Stimulated activated CD4-positive, alpha-beta T cell treated with anti-CD3 and anti-CD28 coated beads, Interleukin-1b, Interleukin-23, amount 100 ng/mL, for 48 hours (primary cell): ENCODE data around the gene TMEM222.
A peak's percentile ranks its signal among the peaks of the same experiment; 100 is the strongest.

Source experiments
- DNase-seq: peaks from one replicate; pipeline ENCODE4 v3.0.0-alpha.2; 2020

Gene TMEM222

GRCh38 chr1:27360159-27361043 is 38.4 kb downstream of the TMEM222 start:
- DNase-seq, result peak; percentile 27

DNA sequence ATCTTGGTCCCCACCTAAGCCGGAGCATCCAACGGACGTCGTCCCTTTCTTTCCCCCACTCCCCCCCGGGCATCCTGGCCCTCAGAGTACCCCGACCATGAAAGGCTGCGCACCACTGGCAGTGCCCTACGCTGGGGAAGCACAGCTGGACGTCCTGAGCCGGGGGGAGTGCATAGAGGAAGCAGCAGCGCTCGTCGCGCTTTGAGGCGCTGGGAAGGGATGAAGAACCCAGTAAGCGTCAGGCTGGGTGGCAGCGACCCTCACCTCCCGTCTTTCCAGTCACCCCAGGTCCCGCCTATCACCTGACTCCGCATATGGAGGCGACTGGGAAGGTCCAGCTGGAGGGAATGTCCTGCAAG is 39.1 kb downstream of the TMEM222 start:
- no peak for DNase-seq

GRCh38 chr1:27361553-27361952 is 39.6 kb downstream of the TMEM222 start:
- DNase-seq, result no peak

- no peak for DNase-seq
Measured at GRCh38 chr1:27363766-27364695, 42.1 kb downstream of the TMEM222 start.

GRCh38 chr1:27364696-27365371 is 42.9 kb downstream of the TMEM222 start:
- no peak for DNase-seq

DNA sequence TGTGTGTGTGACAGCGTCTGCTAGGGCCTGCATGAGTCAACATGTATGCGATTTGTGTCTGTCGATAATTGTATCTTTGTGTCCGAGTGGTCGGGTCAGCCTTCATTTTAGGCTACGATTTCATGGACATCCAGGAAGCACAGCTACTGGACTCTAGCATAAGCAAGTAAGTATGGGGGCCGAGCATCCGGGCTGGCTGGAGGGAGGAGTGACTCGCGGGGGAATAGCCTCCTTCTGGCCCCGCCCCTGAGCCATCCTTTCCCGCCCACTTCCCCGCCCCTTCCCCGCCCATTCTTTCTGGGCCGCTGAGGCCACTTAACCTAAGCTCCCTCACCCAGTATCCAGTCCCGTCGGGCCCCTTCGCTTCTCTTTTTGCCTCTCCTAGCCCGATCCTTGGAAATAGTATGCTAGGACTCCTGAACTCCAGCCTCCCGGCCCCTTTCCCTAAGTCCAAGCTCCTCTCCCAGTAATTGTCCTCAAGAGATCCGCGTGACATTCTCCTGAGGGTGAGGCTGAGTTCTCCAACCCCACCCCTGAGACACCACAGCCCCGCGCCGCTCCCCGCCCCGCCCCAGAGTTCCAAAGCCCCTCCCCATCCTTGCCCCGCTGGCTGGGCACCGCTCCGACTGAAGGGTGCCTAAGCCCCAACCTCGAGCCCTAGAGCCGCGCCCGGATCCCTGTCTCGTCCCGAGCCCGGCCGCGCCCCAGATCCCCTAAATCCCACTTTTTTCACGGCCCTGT is 43.6 kb downstream of the TMEM222 start:
- DNase-seq, result peak; percentile 76

GRCh38 chr1:27366113-27366410 is 44.1 kb downstream of the TMEM222 start:
- peak; percentile 84 for DNase-seq

GRCh38 chr1:27366411-27367159 is 44.6 kb downstream of the TMEM222 start, which contains the start of gene MAP3K6:
TSS of gene MAP3K6 (minus strand) at chr1:27366961. CDS start at chr1:27366597, 364 bp downstream.
- peak; percentile 65 for DNase-seq

- DNase-seq, result no peak
Measured at GRCh38 chr1:27367160-27367650, 45.2 kb downstream of the TMEM222 start.

DNA sequence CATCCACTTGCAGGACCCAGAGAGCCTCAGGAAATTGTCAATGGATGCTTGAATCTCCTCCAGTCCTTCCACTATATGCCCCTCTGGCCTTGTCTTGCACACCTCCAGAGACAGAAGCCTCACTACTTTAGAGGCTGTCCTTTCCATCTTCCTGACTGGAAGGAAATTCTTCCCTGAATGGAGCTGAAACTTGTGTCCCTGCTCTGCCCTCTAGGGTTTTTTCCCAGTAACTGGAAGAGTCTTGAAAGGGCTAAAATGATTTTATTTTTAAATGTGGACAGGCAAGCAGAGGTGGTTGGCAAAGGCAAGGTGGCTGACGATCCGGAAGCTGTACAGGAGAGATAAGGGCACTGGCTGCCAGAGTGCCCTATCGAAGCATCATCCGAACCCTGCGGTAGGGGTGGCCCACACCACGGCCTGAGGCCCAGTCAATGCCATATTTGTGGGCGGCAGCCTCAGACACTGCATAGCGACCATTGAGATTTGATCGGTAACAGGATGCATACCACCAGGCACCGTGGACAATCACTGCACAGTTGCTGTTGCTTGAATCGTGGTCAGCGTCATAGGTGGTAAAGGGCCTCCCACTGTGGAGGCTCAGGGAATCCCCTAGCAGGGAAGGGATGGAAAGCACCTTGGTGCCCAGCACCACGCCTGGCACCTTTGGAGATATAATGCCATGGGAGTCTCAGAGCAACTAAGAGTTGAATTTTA is 47.1 kb downstream of the TMEM222 start:
- DNase-seq, result no peak

GRCh38 chr1:27372022-27372807 is 50.3 kb downstream of the TMEM222 start:
- no peak for DNase-seq

DNA sequence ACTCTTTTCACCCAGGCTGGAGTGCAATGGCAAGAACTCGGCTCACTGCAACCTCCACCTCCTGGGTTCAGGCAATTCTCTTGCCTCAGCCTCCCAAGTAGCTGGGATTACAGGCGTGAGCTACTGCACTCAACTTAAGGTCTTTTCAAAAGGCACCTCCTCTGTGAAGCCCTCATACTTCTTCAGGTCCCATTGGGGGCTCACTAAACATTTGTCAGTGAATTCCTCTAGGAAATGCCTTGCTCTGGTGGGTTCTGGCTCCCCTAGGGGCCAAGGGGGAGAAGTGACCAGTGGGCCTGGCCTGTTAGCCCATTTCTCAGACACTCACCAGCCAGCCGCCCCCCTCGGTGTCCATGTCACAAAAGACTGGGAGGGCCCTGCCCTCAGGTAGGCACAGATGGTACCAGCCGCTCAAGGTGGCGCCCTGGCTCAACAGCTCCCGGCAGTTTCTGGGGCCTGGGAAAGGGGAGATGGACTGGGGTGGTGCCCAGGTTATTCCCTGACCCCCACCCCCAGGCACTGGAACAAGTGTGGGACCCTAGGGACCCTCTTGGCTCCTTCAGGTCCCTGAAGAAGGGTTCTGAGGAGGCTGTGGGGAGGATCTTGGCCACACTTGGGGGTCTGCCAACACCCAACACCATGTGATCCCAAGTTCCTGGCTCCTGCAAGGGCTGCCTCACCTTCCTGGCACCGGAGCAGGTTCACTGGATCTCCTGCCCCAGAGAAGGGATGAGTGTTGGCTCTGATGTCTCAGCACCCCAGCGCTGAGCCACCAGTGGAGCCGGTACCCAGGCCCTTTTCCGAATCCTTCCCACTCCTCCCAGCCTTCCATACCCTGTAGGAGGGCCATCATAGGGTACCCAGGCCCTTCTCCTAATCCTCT is 51.1 kb downstream of the TMEM222 start:
- DNase-seq, result no peak

GRCh38 chr1:27374362-27375086 is 52.6 kb downstream of the TMEM222 start, which contains the start of gene FCN3:
TSS of gene FCN3 (minus strand) at chr1:27374824. CDS start at chr1:27374818, 6 bp downstream.
- no peak for DNase-seq

DNA sequence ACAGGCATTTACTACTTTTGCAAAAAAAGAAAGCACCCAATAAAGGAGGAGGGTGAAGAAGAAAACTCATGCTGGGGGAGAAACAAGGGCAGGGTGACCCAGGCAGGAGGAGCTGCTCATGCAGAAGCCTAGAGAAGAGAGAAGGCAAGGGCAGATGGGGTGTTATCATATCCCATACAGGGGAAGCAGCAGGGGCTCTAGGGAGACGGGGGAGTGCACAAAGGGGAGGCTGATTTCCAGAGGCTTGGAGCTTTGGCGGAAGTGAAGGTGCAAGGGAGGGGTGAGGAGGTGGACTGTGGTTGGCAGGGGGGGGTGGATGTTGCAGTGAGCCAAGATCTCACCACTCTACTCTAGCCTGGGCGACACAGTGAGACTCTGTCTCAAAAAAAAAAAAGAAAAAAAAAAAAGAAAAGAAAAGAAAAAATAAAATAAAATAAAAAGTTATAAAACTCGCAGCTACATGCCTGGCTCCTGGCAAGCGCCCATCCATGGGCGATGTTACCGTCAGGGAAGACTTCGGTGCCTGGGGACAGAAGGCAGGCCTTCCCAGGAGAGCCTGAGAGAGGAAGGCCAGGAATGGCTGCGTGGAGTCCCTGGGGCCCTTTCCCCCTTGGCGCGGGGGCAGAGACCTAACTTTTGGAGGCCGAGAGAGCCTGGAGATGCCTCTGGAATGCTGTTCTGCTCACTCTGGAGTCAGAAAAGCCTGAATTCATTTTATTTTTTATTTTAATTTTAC is 56.0 kb downstream of the TMEM222 start:
- no peak for DNase-seq

DNA sequence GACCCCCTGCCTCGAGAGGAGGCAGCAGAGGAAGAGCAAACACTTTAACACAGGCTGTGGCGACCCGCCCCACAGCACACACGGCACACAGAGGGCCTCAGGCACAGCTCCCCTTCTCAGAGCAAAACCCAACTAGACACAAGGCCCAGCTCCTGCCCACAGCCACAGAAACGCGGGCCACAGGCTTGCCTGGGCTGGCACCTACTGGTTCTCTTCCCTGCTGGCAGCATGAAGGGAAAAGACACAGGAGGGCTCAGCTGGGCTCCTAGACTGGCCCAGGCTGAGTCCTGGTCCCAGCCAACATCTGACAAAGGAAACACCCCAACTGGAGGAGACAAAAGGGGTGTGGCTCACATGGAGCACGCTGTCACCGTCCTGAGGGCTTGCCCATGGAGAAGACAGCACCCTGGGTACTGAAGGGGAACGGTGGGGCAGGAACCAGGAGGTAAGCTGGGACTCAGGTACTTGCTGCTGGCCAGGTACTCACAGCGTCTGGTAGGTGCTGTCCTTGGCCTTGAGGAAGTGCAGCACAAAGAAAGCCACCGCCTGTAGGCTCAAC is 57.7 kb downstream of the TMEM222 start:
- no peak for DNase-seq

GRCh38 chr1:27380224-27380623 is 58.3 kb downstream of the TMEM222 start:
- DNase-seq, result no peak
